ENCODE results near the gene KRTAP3-1. TPM values are rescaled to one million over a fixed set of nuclear protein-coding genes. Genes with fewer than 3 reads are reported as not detected.

The KRTAP3-1 gene
- polyA plus RNA-seq, 1 donor: not detected

- H3K27me3 ChIP-seq (ENCODE audit: control insufficient read depth, insufficient read depth, low read length): peaks cover 11% of the 10 kb centered on the region
- no peaks in the 10 kb centered on the region for H3K9me3 ChIP-seq (ENCODE audit: control insufficient read depth, low read depth, low read length)
- no peak overlapping the region for H3K4me3 ChIP-seq (ENCODE audit: low read length)
- no peak overlapping the region for H3K27ac ChIP-seq (ENCODE audit: low read length)
- no peaks in the 10 kb centered on the region for H3K36me3 ChIP-seq (ENCODE audit: control insufficient read depth, insufficient read depth, low read length)
- DNase-seq: no peak
- WGBS (ENCODE audit: insufficient coverage, low lambda C conversion rate): 83% methylated on average over 1 of the region's 5 CpGs
- no peaks in the 10 kb centered on the region for H3K4me1 ChIP-seq (ENCODE audit: control insufficient read depth, insufficient read depth, low read length)
These were observed 27.8 kb downstream of the KRTAP3-1 start for GRCh38 chr17:40981115-40981514.

- H3K27me3 ChIP-seq (ENCODE audit: control insufficient read depth, insufficient read depth, low read length): peaks cover 13% of the 10 kb centered on the region
- peak; percentile 14 to 16 for DNase-seq
- no peaks in the 10 kb centered on the region for H3K36me3 ChIP-seq (ENCODE audit: control insufficient read depth, insufficient read depth, low read length)
- H3K9me3 ChIP-seq (ENCODE audit: control insufficient read depth, low read depth, low read length): no peaks in the 10 kb centered on the region
- WGBS (ENCODE audit: insufficient coverage, low lambda C conversion rate): no CpG with 5 or more reads among the region's 8 CpGs
- H3K4me3 ChIP-seq (ENCODE audit: low read length): no peak overlapping the region
- no peak overlapping the region for H3K27ac ChIP-seq (ENCODE audit: low read length)
- no peaks in the 10 kb centered on the region for H3K4me1 ChIP-seq (ENCODE audit: control insufficient read depth, insufficient read depth, low read length)
These were observed 28.3 kb downstream of the KRTAP3-1 start for GRCh38 chr17:40980596-40980995.

GRCh38 chr17:40980117-40980516, 28.8 kb downstream of the KRTAP3-1 start:
- Histone ChIP-seq H3K4me1 (ENCODE audit: control insufficient read depth, insufficient read depth, low read length) (no peaks in the 10 kb centered on the region), H3K4me3 (ENCODE audit: low read length) (no peak overlapping the region), H3K27me3 (ENCODE audit: control insufficient read depth, insufficient read depth, low read length) (peaks cover 13% of the 10 kb centered on the region), H3K9me3 (ENCODE audit: control insufficient read depth, low read depth, low read length) (no peaks in the 10 kb centered on the region), H3K27ac (ENCODE audit: low read length) (no peak overlapping the region), H3K36me3 (ENCODE audit: control insufficient read depth, insufficient read depth, low read length) (no peaks in the 10 kb centered on the region)
- DNase-seq: no peak
- WGBS (ENCODE audit: insufficient coverage, low lambda C conversion rate): no CpG with 5 or more reads among the region's 3 CpGs

DNA sequence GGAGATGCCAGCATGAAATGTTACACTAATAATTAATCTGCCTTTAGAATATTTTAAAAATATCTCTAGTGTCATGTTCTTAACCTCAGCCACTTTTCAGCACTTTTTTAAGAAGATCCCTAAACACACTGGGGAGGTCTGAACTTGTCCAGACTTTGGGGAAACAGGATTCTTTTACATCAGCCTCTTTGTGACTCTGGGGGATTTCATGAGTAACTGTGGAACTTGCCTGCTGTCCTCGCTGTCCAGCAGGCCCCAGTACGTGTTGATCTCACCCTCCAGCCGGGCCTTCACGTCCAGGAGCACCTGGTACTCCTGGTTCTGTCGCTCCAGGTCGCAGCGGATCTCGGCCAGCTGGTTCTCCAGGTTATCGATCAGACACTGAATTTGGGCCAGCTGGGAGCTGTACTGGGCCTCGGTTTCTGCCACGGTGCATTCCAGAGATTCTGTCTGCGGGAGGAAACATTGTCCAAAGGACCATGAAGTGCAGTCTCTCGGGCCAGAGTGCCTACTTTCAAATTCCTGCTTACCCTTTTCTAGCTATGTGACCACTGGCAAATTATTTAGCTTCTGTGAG, 30.3 kb downstream of the KRTAP3-1 start:
- 93% methylated on average over 3 of the region's 13 CpGs for WGBS (ENCODE audit: insufficient coverage, low lambda C conversion rate)
- no peak overlapping the region for H3K27ac ChIP-seq (ENCODE audit: low read length)
- H3K36me3 ChIP-seq (ENCODE audit: control insufficient read depth, insufficient read depth, low read length): no peaks in the 10 kb centered on the region
- DNase-seq: no peak
- peaks cover 9% of the 10 kb centered on the region for H3K27me3 ChIP-seq (ENCODE audit: control insufficient read depth, insufficient read depth, low read length)
- no peaks in the 10 kb centered on the region for H3K9me3 ChIP-seq (ENCODE audit: control insufficient read depth, low read depth, low read length)
- H3K4me3 ChIP-seq (ENCODE audit: low read length): no peak overlapping the region
- H3K4me1 ChIP-seq (ENCODE audit: control insufficient read depth, insufficient read depth, low read length): no peaks in the 10 kb centered on the region

- Histone ChIP-seq H3K27ac (ENCODE audit: low read length) (no peak overlapping the region), H3K4me3 (ENCODE audit: low read length) (no peak overlapping the region), H3K36me3 (ENCODE audit: control insufficient read depth, insufficient read depth, low read length) (no peaks in the 10 kb centered on the region), H3K27me3 (ENCODE audit: control insufficient read depth, insufficient read depth, low read length) (peaks cover 10% of the 10 kb centered on the region), H3K4me1 (ENCODE audit: control insufficient read depth, insufficient read depth, low read length) (no peaks in the 10 kb centered on the region), H3K9me3 (ENCODE audit: control insufficient read depth, low read depth, low read length) (no peaks in the 10 kb centered on the region)
- no peak for DNase-seq
These were observed 33.4 kb downstream of the KRTAP3-1 start for GRCh38 chr17:40975516-40975915.

- H3K27ac ChIP-seq (ENCODE audit: low read length): no peak overlapping the region
- 100% methylated on average over 3 of the region's 3 CpGs for WGBS (ENCODE audit: insufficient coverage, low lambda C conversion rate)
- no peaks in the 10 kb centered on the region for H3K9me3 ChIP-seq (ENCODE audit: control insufficient read depth, low read depth, low read length)
- DNase-seq: no peak
- H3K27me3 ChIP-seq (ENCODE audit: control insufficient read depth, insufficient read depth, low read length): peaks cover 10% of the 10 kb centered on the region
- H3K4me1 ChIP-seq (ENCODE audit: control insufficient read depth, insufficient read depth, low read length): no peaks in the 10 kb centered on the region
- no peak overlapping the region for H3K4me3 ChIP-seq (ENCODE audit: low read length)
- H3K36me3 ChIP-seq (ENCODE audit: control insufficient read depth, insufficient read depth, low read length): no peaks in the 10 kb centered on the region
These were observed 34.6 kb downstream of the KRTAP3-1 start for GRCh38 chr17:40974366-40974765.

GRCh38 chr17:40967582-40967981, 41.3 kb downstream of the KRTAP3-1 start:
- Histone ChIP-seq H3K36me3 (ENCODE audit: control insufficient read depth, insufficient read depth, low read length) (no peaks in the 10 kb centered on the region), H3K4me3 (ENCODE audit: low read length) (no peak overlapping the region), H3K9me3 (ENCODE audit: control insufficient read depth, low read depth, low read length) (no peaks in the 10 kb centered on the region), H3K4me1 (ENCODE audit: control insufficient read depth, insufficient read depth, low read length) (no peaks in the 10 kb centered on the region), H3K27me3 (ENCODE audit: control insufficient read depth, insufficient read depth, low read length) (no peaks in the 10 kb centered on the region), H3K27ac (ENCODE audit: low read length) (no peak overlapping the region)
- WGBS (ENCODE audit: insufficient coverage, low lambda C conversion rate): no CpG with 5 or more reads among the region's 1 CpG
- no peak for DNase-seq

- no CpG with 5 or more reads among the region's 1 CpG for WGBS (ENCODE audit: insufficient coverage, low lambda C conversion rate)
- Histone ChIP-seq H3K4me1 (ENCODE audit: control insufficient read depth, insufficient read depth, low read length) (no peaks in the 10 kb centered on the region), H3K27me3 (ENCODE audit: control insufficient read depth, insufficient read depth, low read length) (no peaks in the 10 kb centered on the region), H3K27ac (ENCODE audit: low read length) (no peak within 1 kb of the TSS), H3K9me3 (ENCODE audit: control insufficient read depth, low read depth, low read length) (no peaks in the 10 kb centered on the region), H3K4me3 (ENCODE audit: low read length) (no peak within 1 kb of the TSS), H3K36me3 (ENCODE audit: control insufficient read depth, insufficient read depth, low read length) (no peaks in the 10 kb centered on the region)
- no peak for DNase-seq
These were observed 42.1 kb downstream of the KRTAP3-1 start, which contains the start of gene KRT39 for GRCh38 chr17:40966848-40967247. Gene KRT39 (minus strand): TSS chr17:40966948. CDS start chr17:40966856, 92 bp downstream.

GRCh38 chr17:40963838-40964237, 45.1 kb downstream of the KRTAP3-1 start:
- H3K27ac ChIP-seq (ENCODE audit: low read length): no peak overlapping the region
- no peak overlapping the region for H3K4me3 ChIP-seq (ENCODE audit: low read length)
- no peaks in the 10 kb centered on the region for H3K4me1 ChIP-seq (ENCODE audit: control insufficient read depth, insufficient read depth, low read length)
- H3K27me3 ChIP-seq (ENCODE audit: control insufficient read depth, insufficient read depth, low read length): no peaks in the 10 kb centered on the region
- peak in 1 of 2 donors; percentile 36 for DNase-seq
- no peaks in the 10 kb centered on the region for H3K9me3 ChIP-seq (ENCODE audit: control insufficient read depth, low read depth, low read length)
- WGBS (ENCODE audit: insufficient coverage, low lambda C conversion rate): no CpG with 5 or more reads among the region's 1 CpG
- H3K36me3 ChIP-seq (ENCODE audit: control insufficient read depth, insufficient read depth, low read length): no peaks in the 10 kb centered on the region

DNA sequence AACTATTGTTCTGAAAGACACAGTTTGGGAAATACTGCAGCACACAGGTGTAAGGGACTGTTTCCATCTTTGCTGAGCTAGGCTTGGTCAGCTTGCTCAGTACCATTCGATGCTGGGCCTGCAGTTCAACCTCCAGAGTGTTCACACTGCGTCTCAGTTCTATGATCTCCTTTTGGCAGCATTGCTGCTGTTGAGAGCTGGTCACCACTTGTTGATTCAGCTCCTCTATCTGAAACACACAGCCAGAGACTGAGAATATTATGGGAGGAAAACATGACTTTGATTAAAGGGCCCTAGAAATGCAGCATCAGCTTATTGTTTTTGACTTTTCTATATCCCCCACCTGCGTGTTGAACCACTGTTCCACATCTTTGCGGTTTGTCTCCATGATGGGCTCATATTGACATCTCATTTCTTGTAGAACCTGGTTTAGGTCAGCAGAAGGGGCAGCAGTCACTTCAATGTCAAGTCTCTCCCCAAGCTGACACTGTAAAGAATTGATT, 46.8 kb downstream of the KRTAP3-1 start:
- no peak overlapping the region for H3K27ac ChIP-seq (ENCODE audit: low read length)

DNA sequence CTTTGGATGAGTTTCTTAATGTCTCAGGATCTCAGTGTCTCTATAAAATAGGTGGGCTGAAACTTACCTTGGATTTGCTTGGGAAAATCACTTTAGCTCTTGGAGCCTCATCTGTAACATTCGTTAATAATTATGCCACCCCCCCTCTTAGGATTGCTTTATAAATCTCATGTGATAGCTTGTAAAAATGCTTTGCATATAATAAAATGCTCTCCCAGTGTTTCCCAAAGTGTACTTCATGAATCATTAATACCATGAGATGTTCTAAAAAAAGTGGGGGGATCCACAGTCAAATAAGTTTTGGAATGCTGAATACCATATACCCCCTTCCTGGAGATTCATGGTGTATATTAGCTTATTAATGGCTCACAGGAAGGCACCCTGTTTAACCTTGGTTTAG, 47.3 kb downstream of the KRTAP3-1 start:
- no peak for DNase-seq
- Histone ChIP-seq H3K27me3 (ENCODE audit: control insufficient read depth, insufficient read depth, low read length) (no peaks in the 10 kb centered on the region), H3K9me3 (ENCODE audit: control insufficient read depth, low read depth, low read length) (no peaks in the 10 kb centered on the region), H3K4me1 (ENCODE audit: control insufficient read depth, insufficient read depth, low read length) (no peaks in the 10 kb centered on the region), H3K36me3 (ENCODE audit: control insufficient read depth, insufficient read depth, low read length) (no peaks in the 10 kb centered on the region), H3K27ac (ENCODE audit: low read length) (no peak overlapping the region), H3K4me3 (ENCODE audit: low read length) (no peak overlapping the region)
- WGBS (ENCODE audit: insufficient coverage, low lambda C conversion rate): no CpG with 5 or more reads among the region's 1 CpG

More for the DNA sequence above, 46.8 kb downstream of the KRTAP3-1 start:
- H3K27me3 ChIP-seq (ENCODE audit: control insufficient read depth, insufficient read depth, low read length): no peaks in the 10 kb centered on the region
- no peaks in the 10 kb centered on the region for H3K36me3 ChIP-seq (ENCODE audit: control insufficient read depth, insufficient read depth, low read length)
- WGBS (ENCODE audit: insufficient coverage, low lambda C conversion rate): 100% methylated on average over 2 of the region's 4 CpGs
- no peak overlapping the region for H3K4me3 ChIP-seq (ENCODE audit: low read length)
- H3K4me1 ChIP-seq (ENCODE audit: control insufficient read depth, insufficient read depth, low read length): no peaks in the 10 kb centered on the region
- no peaks in the 10 kb centered on the region for H3K9me3 ChIP-seq (ENCODE audit: control insufficient read depth, low read depth, low read length)
- no peak for DNase-seq
